Islet precursor cell (in vitro differentiated cells): ENCODE measurements around the gene SLC25A38.
"Not testable (repeated sequence)": the region's sequence is repeated elsewhere in the genome, so short reads cannot be mapped to it uniquely, and the experiment has no call there.

Experiments used
- DNase-seq: peaks from one replicate; pipeline ENCODE4 v3.0.0-alpha.2; 2018

The SLC25A38 gene

DNA sequence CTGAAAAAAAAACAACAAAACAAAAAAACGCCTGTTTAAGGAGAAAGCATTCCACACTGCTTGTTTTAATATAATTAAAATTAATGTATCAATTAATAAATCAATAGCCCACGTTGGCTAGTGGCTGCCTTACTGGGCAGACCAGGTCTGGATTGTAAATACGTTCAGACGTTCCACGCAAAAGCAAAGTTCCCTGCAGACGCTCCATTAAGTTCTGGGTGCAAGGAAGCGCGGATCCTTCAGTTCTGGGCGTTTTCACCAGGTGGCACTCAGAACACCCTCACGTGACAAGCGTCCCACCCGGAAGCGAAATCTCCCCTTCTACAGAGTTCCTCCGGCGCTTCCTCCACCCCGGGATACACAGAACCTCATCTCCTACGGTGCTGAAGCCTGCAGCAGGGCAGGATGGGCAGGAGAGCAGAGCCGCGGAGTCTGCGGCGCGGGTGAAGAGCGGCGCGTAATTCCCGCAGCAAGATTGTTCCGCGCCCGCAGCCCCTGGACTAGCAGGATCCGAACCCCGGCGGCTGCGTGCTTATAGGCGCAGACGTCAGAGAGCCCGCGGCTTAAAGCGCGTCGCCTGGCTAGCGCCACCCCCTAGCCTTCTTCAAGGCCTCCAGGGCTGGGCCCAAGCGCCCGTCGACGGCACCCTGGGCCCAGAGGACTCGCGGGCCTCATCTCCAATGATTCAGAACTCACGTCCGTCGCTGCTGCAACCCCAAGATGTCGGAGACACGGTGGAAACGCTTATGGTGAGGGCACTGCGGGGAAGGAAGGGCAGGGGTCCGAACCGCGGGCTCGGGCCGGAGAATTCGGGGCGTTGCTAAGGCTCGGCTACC is at the start of gene SLC25A38:
SLC25A38 (plus strand) TSS at position 326 of the 836 bp plus-strand sequence; CDS start at position 681, 355 bp downstream.
- peak; percentile 91 for DNase-seq

GRCh38 chr3:39333607-39334006 is 49.6 kb upstream of the SLC25A38 start:
- DNase-seq = no peak

DNA sequence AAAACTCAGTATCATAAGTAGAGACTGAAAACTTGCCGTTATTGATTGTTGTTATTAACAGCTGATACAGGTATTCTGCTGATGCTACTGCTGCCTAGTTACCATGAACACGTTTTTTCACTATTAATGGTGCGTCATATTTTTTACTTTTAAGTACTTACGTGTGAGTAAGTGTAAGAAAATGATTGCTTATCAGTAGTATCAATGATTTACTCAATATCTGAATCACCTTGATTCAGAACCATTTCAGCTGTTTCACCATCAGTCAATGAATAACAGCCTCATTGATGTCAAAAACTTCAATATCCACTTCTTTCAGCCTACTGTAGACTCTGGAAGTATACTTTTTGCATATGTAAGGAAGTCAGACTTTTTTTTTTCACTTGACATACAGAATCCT is 49.0 kb upstream of the SLC25A38 start:
- no peak for DNase-seq

GRCh38 chr3:39338201-39338600 is 45.0 kb upstream of the SLC25A38 start:
- no peak for DNase-seq

DNA sequence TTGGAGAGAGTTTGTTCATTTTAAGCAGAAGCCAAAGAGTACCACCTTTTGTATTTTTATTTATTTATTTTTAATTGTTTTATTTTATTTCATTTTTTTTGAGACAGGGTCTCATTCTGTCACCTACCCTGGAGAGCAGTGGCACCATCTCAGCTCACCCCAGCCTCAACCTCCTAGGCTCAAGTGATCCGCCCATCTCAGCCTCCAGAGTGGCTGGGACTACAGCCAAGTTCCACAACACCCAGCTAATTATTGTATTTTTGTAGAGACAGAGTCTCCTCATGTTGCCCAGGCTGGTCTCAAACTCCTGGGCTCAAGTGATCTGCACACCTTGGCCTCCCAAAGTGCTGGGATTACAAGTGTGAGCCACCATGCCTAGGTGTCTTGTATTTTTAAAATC is 44.1 kb upstream of the SLC25A38 start:
- DNase-seq = no peak

GRCh38 chr3:39343076-39343717 is 40.0 kb upstream of the SLC25A38 start:
- no peak for DNase-seq

DNA sequence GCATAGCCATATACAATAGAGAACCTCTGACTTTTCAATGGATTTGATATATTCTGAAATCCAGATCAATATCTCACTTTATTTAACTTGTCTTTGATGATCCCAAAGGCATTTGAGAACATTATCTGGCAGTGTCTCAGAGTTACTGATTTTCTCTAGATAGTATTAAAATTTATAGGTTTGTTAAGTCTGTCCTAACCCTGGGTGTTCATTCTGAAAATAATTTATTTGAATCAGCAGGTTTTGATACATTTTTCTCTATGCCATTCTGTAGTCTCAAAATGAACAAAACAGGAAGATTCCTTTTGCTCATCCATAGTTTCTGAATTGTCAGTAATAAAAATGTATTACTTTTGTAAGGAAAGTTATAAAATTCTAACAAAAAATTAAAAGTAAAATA is 39.4 kb upstream of the SLC25A38 start:
- DNase-seq = no peak

DNA sequence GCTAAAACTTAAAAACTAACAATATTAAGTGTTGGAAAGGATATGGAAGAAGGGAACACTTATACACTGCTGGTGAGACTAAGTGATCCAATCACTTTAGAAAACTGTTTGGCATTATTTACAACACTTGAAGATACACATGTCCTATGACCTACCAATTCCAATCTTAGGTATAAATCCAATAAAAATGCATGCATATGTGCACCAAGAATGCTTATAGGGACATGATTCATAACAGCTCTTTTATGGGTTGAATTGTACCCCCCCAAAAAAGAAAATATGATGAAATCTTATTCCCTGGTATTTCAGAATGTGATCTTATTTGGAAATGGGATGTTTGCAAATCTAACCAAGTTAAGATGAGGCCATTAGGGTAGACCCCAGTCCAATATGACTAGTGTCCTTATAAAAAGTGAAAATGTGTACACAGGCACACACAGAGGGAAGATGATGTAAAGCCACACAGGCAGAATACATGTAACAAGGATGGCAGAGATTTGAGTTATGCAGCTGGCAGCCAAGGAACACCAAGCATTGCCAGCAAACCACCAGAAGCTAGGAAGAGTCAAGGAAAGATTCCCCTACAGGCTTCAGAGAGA is 38.3 kb upstream of the SLC25A38 start:
- no peak for DNase-seq

- no peak for DNase-seq
These were observed 36.2 kb upstream of the SLC25A38 start for GRCh38 chr3:39346785-39347585.

GRCh38 chr3:39347586-39347876 is 35.6 kb upstream of the SLC25A38 start:
- DNase-seq = no peak

DNA sequence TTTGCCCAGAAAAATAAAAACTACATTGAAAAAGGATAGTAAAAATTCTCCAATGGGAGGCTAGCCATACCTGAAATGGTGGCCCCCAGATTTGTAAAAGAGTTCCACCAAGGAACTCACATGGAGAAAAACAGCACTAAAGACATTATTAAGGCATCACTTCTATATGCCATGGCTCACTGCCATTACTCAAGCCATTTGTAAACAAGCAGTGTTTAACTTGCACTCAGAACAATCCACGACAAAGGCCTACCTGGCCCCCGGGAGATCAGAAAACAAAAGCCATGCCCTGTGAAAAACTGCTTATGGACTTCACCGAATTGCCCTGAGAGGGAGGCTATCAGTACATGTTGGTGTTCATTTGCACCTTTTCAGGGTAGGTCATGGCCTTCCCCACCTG is 34.1 kb upstream of the SLC25A38 start:
- no peak for DNase-seq

- DNase-seq = no peak
These were observed 32.5 kb upstream of the SLC25A38 start for GRCh38 chr3:39350714-39351113.

DNA sequence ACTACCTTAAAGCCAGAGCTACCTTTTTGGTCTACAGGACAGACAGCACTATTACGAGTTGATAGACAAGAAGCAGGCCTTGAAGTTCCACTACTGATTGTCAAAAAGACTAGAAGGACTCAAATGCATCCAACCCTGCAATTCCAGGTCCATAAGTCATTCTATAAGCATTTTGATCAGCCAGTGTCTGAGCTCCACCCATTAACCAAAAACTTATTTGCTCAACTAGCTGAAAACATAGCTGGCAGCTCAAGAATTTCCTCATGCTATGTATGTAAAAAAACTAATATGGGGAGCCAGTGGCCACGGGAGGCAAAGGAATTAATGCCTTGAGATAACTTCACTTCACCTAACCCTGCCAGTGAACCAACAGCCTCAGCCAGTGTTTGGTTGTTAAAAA is 32.0 kb upstream of the SLC25A38 start:
- DNase-seq = not testable (repeated sequence)

GRCh38 chr3:39353168-39353927 is 29.8 kb upstream of the SLC25A38 start:
- not testable (repeated sequence) for DNase-seq

GRCh38 chr3:39358333-39358732 is 24.8 kb upstream of the SLC25A38 start:
- DNase-seq = no peak

DNA sequence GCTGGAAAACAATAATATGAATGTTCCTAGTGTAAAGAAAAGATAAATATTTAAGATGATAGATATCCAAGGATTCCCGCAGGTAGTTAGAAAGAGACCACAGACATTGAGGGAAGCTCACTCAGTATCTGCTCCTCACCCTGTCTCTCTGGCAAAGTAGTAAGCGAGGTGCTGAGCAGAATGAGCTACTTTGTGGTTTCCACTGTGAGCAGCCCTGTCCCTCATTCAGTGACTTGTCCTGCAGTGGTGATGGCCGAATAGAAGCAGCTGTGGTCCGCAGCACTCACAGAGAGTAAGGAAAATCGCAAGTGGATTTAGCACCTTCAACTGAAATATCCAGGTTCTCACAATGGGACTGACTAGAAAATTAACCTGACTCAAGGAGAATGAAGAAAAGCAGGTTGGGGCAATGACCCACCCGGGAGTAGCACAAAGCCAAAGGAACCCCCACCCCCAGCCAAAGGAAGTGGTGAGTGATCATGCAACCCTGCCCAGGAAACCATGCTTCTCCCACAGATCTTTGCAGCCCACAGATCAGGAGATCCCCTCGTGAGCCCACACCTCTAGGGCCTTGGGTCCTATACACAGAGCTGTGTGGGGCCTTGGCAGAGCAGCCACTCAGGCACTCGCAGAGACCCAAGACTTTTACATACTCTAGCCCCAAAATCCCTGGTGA is 21.8 kb upstream of the SLC25A38 start:
- no peak for DNase-seq

- no peak for DNase-seq
These were observed 21.0 kb upstream of the SLC25A38 start for GRCh38 chr3:39362192-39362591.

GRCh38 chr3:39362812-39363211 is 20.4 kb upstream of the SLC25A38 start:
- no peak for DNase-seq

- not testable (repeated sequence) for DNase-seq
These were observed 12.7 kb upstream of the SLC25A38 start for GRCh38 chr3:39370450-39370849.

GRCh38 chr3:39372833-39373232 is 10.3 kb upstream of the SLC25A38 start:
- DNase-seq = no peak

GRCh38 chr3:39376959-39377634 is 6.1 kb upstream of the SLC25A38 start:
- no peak for DNase-seq
